Neuronal stem cell (in vitro differentiated cells): ENCODE results near the gene UNKL.
A peak's percentile ranks its signal among the peaks of the same experiment; 100 is the strongest.

Source experiments
- DNase-seq: peaks from one replicate; pipeline ENCODE4 v3.0.0-alpha.2; 2013; ENCODE audit warnings: low spot score
- H2AFZ ChIP-seq: one replicate; pipeline ENCODE4 v1.6.1; 2013; ENCODE audit warnings: mild to moderate bottlenecking, low read length, inconsistent platforms
- H2AK5ac ChIP-seq: 2 replicates; pipeline ENCODE4 v1.6.1; 2013; ENCODE audit warnings: low read depth, mild to moderate bottlenecking, inconsistent platforms, low read length, moderate library complexity, mixed read lengths
- H2BK120ac ChIP-seq: 2 replicates; pipeline ENCODE4 v1.6.1; 2013; ENCODE audit warnings: low read depth, mild to moderate bottlenecking, inconsistent platforms, low read length, moderate library complexity, mixed read lengths
- H2BK12ac ChIP-seq: one replicate; pipeline ENCODE4 v1.6.1; 2013; ENCODE audit warnings: low read length, inconsistent platforms
- H2BK15ac ChIP-seq: 2 replicates; pipeline ENCODE4 v1.6.1; 2013; ENCODE audit warnings: mild to moderate bottlenecking, low read length, inconsistent platforms, mixed read lengths
- H2BK5ac ChIP-seq: one replicate; pipeline ENCODE4 v1.6.1; 2013; ENCODE audit warnings: inconsistent platforms, mild to moderate bottlenecking, low read length, moderate library complexity
- H3K14ac ChIP-seq: one replicate; pipeline ENCODE4 v1.6.1; 2013; ENCODE audit warnings: low read length, inconsistent platforms
- H3K18ac ChIP-seq: 2 replicates; pipeline ENCODE4 v1.6.1; 2013; ENCODE audit warnings: low read length, inconsistent platforms
- H3K23ac ChIP-seq: 2 replicates; pipeline ENCODE4 v1.6.1; 2013; ENCODE audit warnings: low read depth, mild to moderate bottlenecking, mixed read lengths, low read length, inconsistent platforms; ENCODE audit not compliant: poor library complexity
- H3K27ac ChIP-seq: replicated peaks from 3 replicates; pipeline ENCODE4 v1.5.1; 2013; ENCODE audit warnings: low read length, inconsistent platforms
- H3K27me3 ChIP-seq, 3 experiments: 2 replicates each; pipeline ENCODE4 v1.6.1; 2013; ENCODE audit warnings: low read length in 3 of 3, mild to moderate bottlenecking in 2 of 3, inconsistent platforms in 1 of 3, low read depth in 1 of 3, mixed read lengths in 1 of 3, moderate library complexity in 1 of 3; ENCODE audit not compliant: control insufficient read depth in 3 of 3, insufficient read depth in 3 of 3
- H3K36me3 ChIP-seq, 2 donors: replicated peaks in 1 of 2; 2 replicates each; pipeline ENCODE4 v1.6.1; 2013; ENCODE audit warnings: low read length in 2 of 2; ENCODE audit not compliant: control insufficient read depth in 2 of 2, insufficient read depth in 2 of 2
- H3K4ac ChIP-seq: 2 replicates; pipeline ENCODE4 v1.6.1; 2013; ENCODE audit warnings: inconsistent platforms, mild to moderate bottlenecking, low read length, moderate library complexity
- H3K4me1 ChIP-seq, 2 donors: 1 replicate in 1 of 2; 2 replicates in 1 of 2; pipeline ENCODE4 v1.6.1; 2013; ENCODE audit warnings: low read length in 2 of 2, low read depth in 1 of 2; ENCODE audit not compliant: control insufficient read depth in 2 of 2, insufficient read depth in 1 of 2
- H3K4me2 ChIP-seq: one replicate; pipeline ENCODE4 v1.6.1; 2013; ENCODE audit warnings: mild to moderate bottlenecking, low read length, inconsistent platforms; ENCODE audit not compliant: insufficient read depth, poor library complexity, severe bottlenecking
- H3K4me3 ChIP-seq, 2 donors: 2 replicates each; pipeline ENCODE4 v1.5.1; 2013; ENCODE audit warnings: low read length in 2 of 2, mild to moderate bottlenecking in 2 of 2, inconsistent platforms in 1 of 2, moderate library complexity in 1 of 2
- H3K79me1 ChIP-seq: one replicate; pipeline ENCODE4 v1.6.1; 2013; ENCODE audit warnings: low read depth, mild to moderate bottlenecking, inconsistent platforms, low read length, moderate library complexity
- H3K9ac ChIP-seq: one replicate; pipeline ENCODE4 v1.6.1; 2013; ENCODE audit warnings: mild to moderate bottlenecking, low read depth, low read length, inconsistent platforms; ENCODE audit not compliant: poor library complexity
- H3K9me3 ChIP-seq, 2 donors: replicated peaks in 1 of 2; 2 replicates each; pipeline versions ENCODE3 to v1.6.1; 2013; ENCODE audit warnings: low read length in 2 of 2, mild to moderate bottlenecking in 2 of 2, inconsistent platforms in 1 of 2, low read depth in 1 of 2, mixed read lengths in 1 of 2, moderate library complexity in 1 of 2; ENCODE audit not compliant: control insufficient read depth in 2 of 2, insufficient read depth in 1 of 2
- H4K8ac ChIP-seq: one replicate; pipeline ENCODE4 v1.6.1; 2013; ENCODE audit warnings: low read depth, mild to moderate bottlenecking, inconsistent platforms, low read length, moderate library complexity
- H4K91ac ChIP-seq: one replicate; pipeline ENCODE4 v1.6.1; 2013; ENCODE audit warnings: low read length, low read depth, mild to moderate bottlenecking, inconsistent platforms; ENCODE audit not compliant: poor library complexity
- WGBS, 2 donors: extraction: QIAGEN DNeasy Blood & Tissue Kit; methylation state at CpG; one replicate each; pipeline ENCODE4 v1.1.7; 2013; ENCODE audit warnings: missing lambda C conversion rate in 2 of 2, mixed read lengths in 1 of 2; ENCODE audit not compliant: insufficient read length in 2 of 2, insufficient replicate concordance in 1 of 2; ENCODE audit errors: extremely low coverage in 2 of 2; 5-methylcytosine and 5-hydroxymethylcytosine counted together

Gene UNKL

DNA sequence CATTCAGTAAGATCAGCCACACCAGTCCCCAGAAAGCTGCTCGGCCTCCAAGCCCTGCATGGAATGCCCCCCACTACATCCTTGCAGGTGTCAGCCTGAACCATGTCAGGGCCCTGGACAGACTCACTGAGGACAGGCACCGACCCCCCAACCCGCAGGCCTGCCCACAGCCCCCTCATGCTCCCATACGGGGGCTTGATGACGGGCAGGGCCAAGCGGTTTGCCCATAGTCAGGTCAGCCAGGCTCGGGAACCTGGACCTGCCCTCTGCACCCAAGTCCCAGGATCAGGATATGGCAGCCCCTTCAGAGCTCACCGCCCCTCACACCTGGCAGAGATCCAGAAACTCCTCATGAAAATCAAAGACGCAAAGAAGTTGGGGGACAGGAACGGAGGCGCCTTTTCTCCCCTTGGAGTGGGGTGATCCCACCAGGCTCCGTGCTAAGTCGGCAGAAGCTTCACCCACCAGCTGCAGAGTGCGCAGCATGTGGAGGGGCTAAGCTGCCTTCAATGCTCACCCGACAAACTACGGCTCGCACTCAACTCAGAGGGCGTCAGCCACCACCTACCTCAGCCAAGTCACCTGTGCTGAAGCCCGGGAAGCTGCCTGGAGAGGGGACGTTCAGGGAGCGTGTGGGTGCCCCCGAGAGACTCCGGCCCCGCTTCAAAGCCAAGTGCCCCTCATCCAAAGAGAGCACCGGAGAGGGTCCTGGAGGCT, 36.3 kb downstream of the UNKL start:
- DNase-seq: no peak

GRCh38 chr16:1377406-1378010, 37.0 kb downstream of the UNKL start:
- Histone ChIP-seq H3K4me3 (no peak overlapping the region), H3K18ac (no peak overlapping the region)
- no CpG with 5 or more reads among the region's 10 CpGs for WGBS, 2 donors

More for the DNA sequence above, 36.3 kb downstream of the UNKL start:
- H3K4ac ChIP-seq: no peak overlapping the region
- H3K9ac ChIP-seq: peak overlapping the region; percentile 90
- H3K4me3 ChIP-seq: peak overlapping the region in 1 of 2 donors; percentile 62
- peak overlapping the region; percentile 75 for H2BK5ac ChIP-seq
- no peak overlapping the region for H4K91ac ChIP-seq
- peak overlapping the region; percentile 98 for H3K4me2 ChIP-seq
- peak overlapping the region; percentile 97 for H3K23ac ChIP-seq
- H3K27me3 ChIP-seq: no peaks in the 10 kb centered on the region
- no peak overlapping the region for H4K8ac ChIP-seq
- peak overlapping the region; percentile 94 for H2AK5ac ChIP-seq
- peak overlapping the region; percentile 90 for H2BK12ac ChIP-seq
- H3K27ac ChIP-seq: no peak overlapping the region
- no peak overlapping the region for H2AFZ ChIP-seq
- peak overlapping the region; percentile 81 for H2BK15ac ChIP-seq
- peak overlapping the region; percentile 95 for H3K18ac ChIP-seq
- H2BK120ac ChIP-seq: no peak overlapping the region
- H3K14ac ChIP-seq: peak overlapping the region; percentile 97
- peaks cover 2 to 8% of the 10 kb centered on the region in 2 donors for H3K36me3 ChIP-seq
- H3K4me1 ChIP-seq: peaks cover 2 to 14% of the 10 kb centered on the region in 2 donors
- no CpG with 5 or more reads among the region's 25 CpGs for WGBS, 2 donors
- H3K79me1 ChIP-seq: peaks cover 21% of the 10 kb centered on the region
- H3K9me3 ChIP-seq: no peaks in the 10 kb centered on the region

DNA sequence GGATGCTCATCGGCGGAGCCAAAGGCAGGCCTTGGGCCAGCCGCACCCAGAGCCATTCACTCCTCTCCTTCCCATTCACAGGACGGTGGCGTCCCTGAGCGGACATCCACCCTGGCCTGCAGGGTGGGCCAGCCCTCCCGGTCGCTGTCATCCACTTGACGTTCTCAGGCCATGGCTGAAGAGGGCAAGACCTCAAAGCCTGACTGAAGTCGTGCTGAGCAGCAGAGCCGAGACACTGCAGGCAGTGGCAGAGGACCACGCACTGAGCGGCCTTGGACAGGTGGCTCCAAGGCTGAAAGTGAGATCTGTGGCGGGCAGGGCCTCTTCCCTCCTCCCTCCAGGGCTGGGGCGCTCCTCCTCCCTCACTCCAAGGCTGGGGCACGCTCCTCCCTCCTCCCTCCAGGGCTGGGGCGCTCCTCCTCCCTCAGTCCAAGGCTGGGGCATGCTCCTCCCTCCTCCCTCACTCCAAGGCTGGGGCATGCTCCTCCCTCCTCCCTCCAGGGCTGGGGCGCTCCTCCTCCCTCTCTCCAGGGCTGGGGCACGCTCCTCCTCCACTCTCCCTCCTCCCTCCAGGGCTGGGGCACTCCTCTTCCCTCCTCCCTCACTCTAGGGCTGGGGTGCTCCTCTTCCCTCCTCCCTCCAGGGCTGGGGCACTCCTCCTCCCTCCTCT, 38.6 kb downstream of the UNKL start:
- no CpG with 5 or more reads among the region's 19 CpGs for WGBS, 2 donors
- DNase-seq: no peak
- peak overlapping the region; percentile 24 for H2BK5ac ChIP-seq

More at GRCh38 chr16:1377406-1378010, 37.0 kb downstream of the UNKL start:
- Histone ChIP-seq H2AK5ac (no peak overlapping the region), H3K9ac (no peak overlapping the region), H3K4me2 (no peak overlapping the region), H3K4me1 (peaks cover 2 to 14% of the 10 kb centered on the region in 2 donors), H3K79me1 (peaks cover 21% of the 10 kb centered on the region), H2BK120ac (no peak overlapping the region), H2AFZ (no peak overlapping the region), H3K27ac (no peak overlapping the region), H3K14ac (peak overlapping the region; percentile 56), H4K8ac (peak overlapping the region; percentile 43), H3K36me3 (peaks cover 2 to 7% of the 10 kb centered on the region in 2 donors), H2BK12ac (no peak overlapping the region), H3K23ac (no peak overlapping the region), H2BK15ac (no peak overlapping the region), H3K4ac (no peak overlapping the region), H3K27me3 (no peaks in the 10 kb centered on the region), H4K91ac (no peak overlapping the region), H3K9me3 (no peaks in the 10 kb centered on the region), H2BK5ac (peak overlapping the region; percentile 53)
- DNase-seq: no peak

DNA sequence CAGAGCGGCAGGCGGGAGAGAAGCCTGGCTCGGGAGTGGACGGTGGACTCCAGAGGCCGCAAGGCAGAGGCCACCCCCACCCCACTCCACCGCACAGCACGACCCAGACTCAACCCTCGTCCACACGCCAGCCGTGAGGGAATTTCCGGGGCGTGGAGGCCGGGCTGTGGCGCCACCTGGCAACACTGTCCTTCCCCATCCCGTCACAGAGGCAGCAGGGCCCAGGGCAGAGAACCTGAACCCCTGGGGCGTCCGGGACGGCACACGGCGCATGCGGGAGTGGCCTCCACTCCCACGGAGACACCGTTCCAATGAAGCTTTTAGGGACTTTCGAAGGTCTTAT, 39.2 kb downstream of the UNKL start:
- H3K27ac ChIP-seq: no peak overlapping the region
- no peaks in the 10 kb centered on the region for H3K9me3 ChIP-seq
- H3K27me3 ChIP-seq: no peaks in the 10 kb centered on the region
- H2AFZ ChIP-seq: no peak overlapping the region
- H3K18ac ChIP-seq: no peak overlapping the region
- H3K23ac ChIP-seq: peak overlapping the region; percentile 55
- H3K4me2 ChIP-seq: no peak overlapping the region
- no peak overlapping the region for H2AK5ac ChIP-seq
- H3K9ac ChIP-seq: no peak overlapping the region
- DNase-seq: no peak
- peak overlapping the region; percentile 21 for H3K14ac ChIP-seq
- H3K79me1 ChIP-seq: peaks cover 23% of the 10 kb centered on the region
- no peak overlapping the region for H3K4ac ChIP-seq
- H3K4me1 ChIP-seq: peaks cover 2 to 14% of the 10 kb centered on the region in 2 donors
- H2BK12ac ChIP-seq: no peak overlapping the region
- H4K91ac ChIP-seq: no peak overlapping the region
- no peak overlapping the region for H2BK15ac ChIP-seq
- peaks cover 2 to 8% of the 10 kb centered on the region in 2 donors for H3K36me3 ChIP-seq
- H3K4me3 ChIP-seq: peak overlapping the region in 1 of 2 donors; percentile 34
- WGBS, 2 donors: no CpG with 5 or more reads among the region's 24 CpGs
- no peak overlapping the region for H2BK120ac ChIP-seq
- H2BK5ac ChIP-seq: no peak overlapping the region
- H4K8ac ChIP-seq: no peak overlapping the region

More for the DNA sequence above, 38.6 kb downstream of the UNKL start:
- Histone ChIP-seq H3K9ac (no peak overlapping the region), H3K36me3 (peaks cover 2 to 8% of the 10 kb centered on the region in 2 donors), H3K23ac (peak overlapping the region; percentile 80), H4K8ac (no peak overlapping the region), H2AK5ac (no peak overlapping the region), H3K4me2 (no peak overlapping the region), H3K27me3 (no peaks in the 10 kb centered on the region), H4K91ac (no peak overlapping the region), H3K18ac (no peak overlapping the region), H2BK12ac (no peak overlapping the region), H3K4me3 (no peak overlapping the region), H2AFZ (no peak overlapping the region), H2BK15ac (no peak overlapping the region), H3K27ac (no peak overlapping the region), H3K4me1 (peaks cover 2 to 14% of the 10 kb centered on the region in 2 donors), H3K9me3 (no peaks in the 10 kb centered on the region), H3K4ac (no peak overlapping the region), H3K14ac (no peak overlapping the region), H2BK120ac (no peak overlapping the region), H3K79me1 (peaks cover 23% of the 10 kb centered on the region)
